GM19395 (cell line): Measurements from ENCODE around the gene ZNF543.
"Not testable (repeated sequence)": the region's sequence is repeated elsewhere in the genome, so short reads cannot be mapped to it uniquely, and the experiment has no call there.

Experiments used
- ATAC-seq: cut with Tn5 transposase; IDR thresholded peaks from one replicate; pipeline ENCODE4 v1.9.1; 2021; ENCODE audit warnings: mild to moderate bottlenecking, moderate library complexity; ENCODE audit not compliant: unreplicated experiment

ZNF543 gene

GRCh38 chr19:57320180-57321084 lies at the start of gene ZNF543:
Gene ZNF543 (plus strand): TSS chr19:57320472. CDS start chr19:57320854, 382 bp downstream.
- peak; percentile 93 for ATAC-seq

- no peak for ATAC-seq
Observed at GRCh38 chr19:57271280-57271679, 49.0 kb upstream of the ZNF543 start.

DNA sequence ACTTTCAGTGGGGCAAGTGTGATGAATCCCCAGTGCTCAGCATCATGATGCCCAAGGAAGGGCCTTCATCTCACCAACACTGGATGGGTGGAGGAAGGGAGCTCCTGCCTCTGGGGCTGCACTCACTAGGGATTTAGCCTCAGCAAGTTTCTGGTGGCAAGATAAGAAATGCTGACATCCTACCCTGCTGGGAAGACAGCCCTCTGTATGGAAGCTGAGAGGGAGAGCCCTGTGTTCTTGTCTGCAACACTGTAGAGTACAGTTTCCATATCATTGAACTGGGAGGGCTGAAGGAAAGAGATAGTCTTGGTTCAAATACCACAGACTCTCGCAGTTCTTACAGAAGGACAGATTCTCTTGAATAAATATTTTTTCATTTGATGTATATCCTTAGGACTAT lies 47.3 kb upstream of the ZNF543 start:
- no peak for ATAC-seq

DNA sequence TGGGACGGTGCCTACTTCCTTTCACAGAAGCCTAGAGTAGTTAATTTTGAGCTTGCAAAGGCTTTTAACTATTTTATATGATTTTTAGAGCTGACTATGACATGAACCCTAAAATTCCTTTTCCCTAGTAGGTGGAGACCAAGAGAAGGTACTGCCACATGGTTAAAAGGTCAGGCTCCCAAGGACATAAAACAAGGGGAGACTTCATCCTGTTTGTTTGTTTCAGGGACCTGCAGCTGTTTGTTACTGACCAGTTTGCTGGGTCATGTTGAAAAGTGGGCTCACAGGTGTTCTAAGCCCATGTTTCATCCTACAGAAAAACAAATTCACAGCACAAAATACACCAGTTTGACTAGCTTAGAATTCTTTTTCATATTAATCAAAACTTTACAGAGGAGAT lies 43.8 kb upstream of the ZNF543 start:
- no peak for ATAC-seq

DNA sequence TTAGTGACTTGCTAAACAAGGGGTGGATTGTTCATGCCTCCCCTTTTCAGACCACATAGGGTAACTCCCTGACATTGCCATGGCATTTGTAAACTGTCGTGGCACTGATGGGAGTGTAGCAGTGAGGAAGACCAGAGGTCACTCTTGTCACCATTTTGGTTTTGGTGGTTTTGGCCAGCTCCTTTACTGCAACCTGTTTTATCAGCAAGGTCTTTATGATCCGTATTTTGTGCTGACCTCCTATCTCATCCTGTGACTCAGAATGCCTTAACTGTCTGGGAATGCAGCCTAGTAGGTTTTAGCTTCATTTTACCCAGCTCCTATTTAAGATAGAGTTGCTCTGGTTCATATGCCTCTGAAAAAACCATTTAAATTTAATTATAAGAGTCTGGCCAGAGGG lies 41.8 kb upstream of the ZNF543 start:
- ATAC-seq, result not testable (repeated sequence)

DNA sequence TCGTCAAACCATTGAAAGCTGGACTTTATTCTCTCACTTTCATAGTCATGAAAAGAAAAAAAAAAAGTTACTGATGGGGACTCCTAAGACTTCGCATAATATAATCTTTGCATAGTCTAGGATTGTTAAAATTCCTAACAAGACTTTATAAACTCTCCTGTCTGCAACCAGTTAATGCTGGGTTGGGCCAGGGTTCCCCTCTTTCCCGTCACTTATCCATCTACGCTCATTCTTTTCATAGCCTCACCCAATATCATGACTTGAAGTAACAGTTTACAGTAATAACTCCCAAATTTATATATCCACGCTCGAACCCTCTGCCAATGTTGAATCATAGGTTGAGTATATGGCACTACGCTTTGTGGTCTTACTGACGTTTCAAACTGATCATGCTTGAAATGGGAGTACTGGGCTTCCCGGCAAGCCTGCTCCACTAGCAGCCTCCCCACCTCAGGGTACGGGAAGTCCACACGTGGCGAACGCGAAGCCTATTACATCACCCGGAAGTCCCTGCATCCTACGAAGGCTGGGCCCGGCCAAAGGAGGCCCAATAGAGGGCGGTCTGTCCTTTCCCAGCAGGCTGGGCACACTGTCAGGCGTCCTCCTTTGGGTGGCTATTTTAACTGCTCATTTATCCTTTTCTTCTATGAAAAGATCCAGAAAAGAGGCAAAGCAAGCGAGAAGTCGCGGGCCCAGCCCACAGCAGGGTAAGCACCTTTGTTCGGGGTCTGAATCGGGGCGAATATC lies 40.7 kb upstream of the ZNF543 start:
- peak; percentile 75 for ATAC-seq

- ATAC-seq, result peak; percentile 69
Observed at GRCh38 chr19:57280165-57280961, 39.9 kb upstream of the ZNF543 start, which contains the start of gene ZNF460. Gene ZNF460 (plus strand): TSS chr19:57280485. CDS start chr19:57280807, 322 bp downstream.

- ATAC-seq, result no peak
Observed at GRCh38 chr19:57280962-57281400, 39.3 kb upstream of the ZNF543 start.

- ATAC-seq, result no peak
Observed at GRCh38 chr19:57282011-57282643, 38.1 kb upstream of the ZNF543 start.

DNA sequence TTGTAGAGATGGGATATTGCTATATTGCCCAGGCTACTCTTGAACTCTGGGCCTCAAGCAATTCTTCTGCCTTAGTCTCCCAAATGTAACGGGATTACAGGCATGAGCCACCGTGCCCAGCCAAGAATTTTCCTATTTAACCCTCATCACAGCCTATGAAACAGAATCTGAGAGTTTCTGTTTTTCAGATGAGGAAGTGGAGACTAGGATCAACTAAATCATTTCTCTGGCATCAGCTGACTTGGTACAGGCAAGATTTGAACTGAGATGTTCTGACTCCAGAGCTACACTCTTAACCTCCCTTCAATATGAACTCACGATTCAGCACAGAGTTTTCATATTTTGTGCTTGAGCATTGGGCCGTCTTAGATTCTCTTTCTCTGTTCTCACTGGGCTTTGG lies 31.9 kb upstream of the ZNF543 start:
- no peak for ATAC-seq

DNA sequence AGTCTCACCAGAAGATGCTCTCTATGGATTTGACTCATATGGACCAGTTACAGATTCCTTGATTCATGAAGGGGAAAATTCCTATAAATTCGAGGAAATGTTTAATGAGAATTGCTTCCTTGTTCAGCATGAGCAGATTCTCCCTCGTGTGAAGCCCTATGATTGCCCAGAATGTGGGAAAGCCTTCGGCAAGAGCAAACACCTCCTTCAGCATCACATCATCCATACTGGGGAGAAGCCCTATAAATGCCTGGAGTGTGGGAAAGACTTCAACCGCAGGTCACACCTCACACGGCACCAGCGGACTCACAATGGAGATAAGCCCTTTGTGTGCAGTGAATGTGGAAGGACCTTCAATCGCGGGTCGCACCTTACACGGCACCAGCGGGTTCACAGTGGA lies 29.3 kb upstream of the ZNF543 start:
- ATAC-seq, result no peak

GRCh38 chr19:57292547-57292946 lies 27.7 kb upstream of the ZNF543 start:
- ATAC-seq, result no peak

DNA sequence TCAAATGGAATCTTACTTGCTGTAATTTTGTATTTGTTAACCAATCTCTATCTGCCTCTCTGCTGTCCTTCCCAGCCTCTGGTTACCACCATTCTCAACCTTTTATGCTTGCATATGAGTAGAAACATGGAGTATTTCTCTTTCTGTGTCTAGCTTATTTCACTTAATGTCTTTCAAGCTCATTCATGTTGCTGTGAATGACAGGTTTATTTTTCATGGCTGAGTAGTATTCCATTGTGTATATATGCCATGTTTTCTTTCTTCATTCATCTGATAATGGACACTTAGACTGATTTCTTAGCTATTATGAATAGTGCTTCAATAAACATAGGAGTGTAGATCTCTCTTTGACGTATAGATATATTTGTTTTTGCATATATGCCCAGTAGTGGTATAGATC lies 26.6 kb upstream of the ZNF543 start:
- no peak for ATAC-seq

DNA sequence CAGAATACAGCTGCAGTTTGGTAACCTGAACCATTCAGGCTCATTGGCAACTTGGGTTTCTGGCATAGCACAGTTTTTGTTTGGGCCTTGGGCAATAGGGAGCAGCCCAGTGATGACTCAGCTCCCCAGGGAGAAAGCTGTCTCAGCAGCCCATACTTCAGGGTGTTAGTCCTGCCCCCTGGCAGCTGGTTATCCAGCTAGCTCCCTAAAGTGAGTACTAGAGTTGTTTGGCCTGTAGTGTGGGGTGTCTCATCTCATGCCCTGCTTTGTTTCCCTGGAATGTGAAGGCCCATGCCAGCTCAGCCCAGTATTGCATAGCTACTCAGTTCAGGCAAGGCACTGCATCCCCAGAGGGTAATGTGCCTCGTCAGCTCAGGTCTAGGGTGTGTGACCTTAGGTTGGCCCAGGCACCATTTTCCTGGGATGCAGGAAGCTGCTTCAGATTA lies 18.2 kb upstream of the ZNF543 start:
- no peak for ATAC-seq

GRCh38 chr19:57302727-57303401 lies 17.4 kb upstream of the ZNF543 start:
- ATAC-seq, result no peak

GRCh38 chr19:57305056-57305455 lies 15.2 kb upstream of the ZNF543 start:
- no peak for ATAC-seq

DNA sequence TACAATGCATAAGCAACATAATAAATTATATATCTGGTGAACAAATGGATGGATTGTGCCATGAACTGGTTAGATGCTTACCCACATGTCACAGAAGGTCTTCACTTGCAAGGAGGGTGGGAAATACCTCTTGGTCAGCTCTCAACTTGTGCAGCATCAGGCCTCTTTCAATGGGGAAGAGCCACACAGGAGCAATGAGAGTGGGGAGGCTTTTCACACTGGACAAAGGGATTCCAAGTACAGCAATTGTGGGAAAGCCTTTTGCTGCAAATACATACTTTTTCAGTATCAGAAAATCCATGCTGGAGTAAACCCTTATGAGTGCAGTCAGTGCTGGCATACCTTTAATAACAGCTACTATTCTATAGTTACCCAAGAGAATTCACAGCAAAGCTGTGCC lies 11.8 kb upstream of the ZNF543 start:
- ATAC-seq, result no peak

DNA sequence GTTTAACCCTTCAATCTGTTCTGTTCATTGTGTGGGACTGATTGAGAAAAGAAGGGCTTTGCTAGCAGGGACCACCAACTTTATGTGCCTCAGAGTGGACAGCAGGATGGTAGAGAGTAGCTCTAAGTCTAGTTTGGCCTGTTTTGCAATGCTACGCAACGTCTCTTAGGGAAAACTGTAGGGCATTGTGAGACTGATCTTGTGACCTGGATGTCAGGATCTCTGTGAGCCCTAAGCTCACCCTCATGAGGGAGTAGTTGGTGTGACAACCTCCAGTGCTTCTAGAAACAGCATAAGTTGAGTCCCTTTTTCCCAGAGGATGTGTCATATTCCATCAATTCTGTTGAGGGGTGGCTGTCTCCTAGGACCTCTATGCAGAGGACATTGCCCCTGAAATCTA lies 9.5 kb upstream of the ZNF543 start:
- no peak for ATAC-seq

DNA sequence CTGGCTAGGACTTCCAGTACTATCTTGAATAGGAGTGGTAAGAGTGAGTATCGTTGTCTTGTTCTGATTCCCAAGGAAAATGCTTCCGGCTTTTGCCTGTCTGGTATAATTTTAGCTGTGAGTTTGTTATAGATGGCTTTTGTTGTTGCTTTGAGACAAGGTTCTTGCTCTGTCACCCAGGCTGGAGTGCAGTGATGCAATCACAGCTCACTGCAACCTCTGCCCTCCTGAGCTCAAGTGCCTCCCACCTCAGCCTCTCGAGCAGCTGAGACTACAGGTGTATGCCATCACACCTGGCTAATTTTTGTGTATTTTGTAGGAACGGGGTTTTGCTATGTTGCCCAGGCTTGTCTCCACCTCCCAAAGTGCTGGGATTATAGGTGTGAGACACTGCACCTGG lies 6.1 kb upstream of the ZNF543 start:
- no peak for ATAC-seq

DNA sequence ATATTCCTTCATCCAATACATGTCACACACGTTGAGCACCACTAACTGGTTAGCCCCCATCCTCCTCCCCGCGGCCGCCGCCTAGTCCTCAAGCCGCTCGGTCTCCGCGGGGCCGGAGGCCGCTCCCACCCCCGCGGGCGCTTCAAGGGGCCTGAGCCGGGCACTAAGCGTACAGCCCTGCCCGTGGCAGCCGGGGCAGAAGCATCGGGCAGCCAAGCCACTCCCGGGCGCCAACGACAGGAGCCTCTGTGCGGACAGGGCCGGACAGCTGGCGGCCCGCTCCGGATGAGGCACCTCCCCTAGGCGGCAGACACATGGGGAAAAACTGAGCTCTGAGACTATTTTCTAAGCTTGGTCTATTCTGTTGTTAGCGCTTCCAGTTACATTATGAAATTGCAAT lies 2.8 kb upstream of the ZNF543 start:
- no peak for ATAC-seq
